Right atrium auricular region (tissue), 2 donors: Measurements from ENCODE around the gene FHL3. TPM values are rescaled to one million over a fixed set of nuclear protein-coding genes. Genes with fewer than 3 reads are reported as not detected.

Source experiments
- DNase-seq: peaks from one replicate; pipeline ENCODE4 v3.0.0-alpha.2; 2019; ENCODE audit warnings: low spot score
- H3K27ac ChIP-seq, 2 donors: fragments of 200-600 bp; sonication (generic); 1 replicate in 1 of 2; 2 replicates in 1 of 2; pipeline ENCODE4 v1.5.1; 2016 to 2019
- H3K27me3 ChIP-seq, 2 donors: fragments of 200-600 bp; sonication (generic); one replicate each; pipeline versions ENCODE4 v1.5.1 to v1.6.0; 2017 to 2019
- H3K36me3 ChIP-seq: fragments of 200-600 bp; sonication (generic); one replicate; pipeline ENCODE4 v1.5.1; 2016
- H3K4me1 ChIP-seq, 2 donors: fragments of 200-600 bp; sonication (generic); one replicate each; pipeline versions ENCODE4 v1.5.1 to v1.6.0; 2017 to 2019
- H3K4me3 ChIP-seq, 2 donors: fragments of 200-600 bp; sonication (generic); 1 replicate in 1 of 2; 2 replicates in 1 of 2; pipeline ENCODE4 v1.5.1; 2017 to 2019; ENCODE audit warnings: mild to moderate bottlenecking in 1 of 2, moderate library complexity in 1 of 2
- H3K9me3 ChIP-seq, 2 donors: fragments of 200-600 bp; sonication (generic); one replicate each; pipeline ENCODE4 v1.5.1; 2019
- total RNA-seq, 2 donors: library from RNA; depleted of rRNA; stranded (reverse); fragments of >200 nt; gene quantifications; one replicate each; pipeline ENCODE4 v1.1.0, GENCODE V29; 2016
- TF ChIP-seq, protein P1 (sequence below), 2 donors: fragments of 200-600 bp; sonication (generic); IDR thresholded peaks; one replicate each; pipeline ENCODE4 v1.5.1; 2019; ENCODE audit warnings: antibody characterized with exemption in 2 of 2

The FHL3 gene
- total RNA-seq, 2 donors from 2014 or later = 8.0 to 16.0 TPM

DNA sequence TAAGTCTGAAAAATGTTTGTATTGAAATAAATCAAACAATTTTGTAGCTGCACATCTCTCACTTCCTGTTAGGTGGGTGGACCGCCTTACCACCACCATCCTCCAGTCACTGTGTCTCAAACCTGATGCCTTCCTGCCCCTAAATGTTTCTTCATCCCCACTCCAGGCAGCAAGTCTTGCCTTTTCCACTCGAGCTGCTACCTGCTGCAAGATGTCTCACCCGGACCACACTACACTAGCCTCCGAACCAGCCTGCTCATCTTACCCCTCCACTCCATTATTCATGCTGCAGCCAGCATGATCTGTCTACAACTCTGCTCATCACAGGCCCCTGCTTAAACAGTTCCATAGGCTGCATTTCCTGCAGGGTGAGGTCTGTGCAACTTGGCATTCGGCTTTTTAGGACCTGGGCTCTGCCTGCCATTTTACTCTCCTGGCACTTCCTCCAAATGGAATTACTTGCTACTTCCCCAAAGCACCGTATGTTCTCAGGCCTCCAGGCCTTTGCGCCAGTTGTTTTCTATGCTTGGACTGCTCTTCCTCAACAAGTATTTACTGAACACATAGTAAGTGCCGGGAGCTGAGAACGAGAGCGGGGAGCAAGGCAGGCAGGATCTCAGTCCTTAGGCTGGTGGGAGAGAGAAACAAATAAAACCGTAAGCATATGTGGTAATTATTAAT is 10.3 kb downstream of the FHL3 start:
- peak overlapping the region; percentile 59 to 77 for H3K27ac ChIP-seq
- H3K4me1 ChIP-seq = peaks cover 0 to 45% of the 10 kb centered on the region in 2 donors
- peak overlapping the region in 1 of 2 donors; percentile 59 for H3K4me3 ChIP-seq
- no peaks in the 10 kb centered on the region for H3K9me3 ChIP-seq
- H3K36me3 ChIP-seq = peaks cover 7% of the 10 kb centered on the region
- TF ChIP-seq, protein P1, sequence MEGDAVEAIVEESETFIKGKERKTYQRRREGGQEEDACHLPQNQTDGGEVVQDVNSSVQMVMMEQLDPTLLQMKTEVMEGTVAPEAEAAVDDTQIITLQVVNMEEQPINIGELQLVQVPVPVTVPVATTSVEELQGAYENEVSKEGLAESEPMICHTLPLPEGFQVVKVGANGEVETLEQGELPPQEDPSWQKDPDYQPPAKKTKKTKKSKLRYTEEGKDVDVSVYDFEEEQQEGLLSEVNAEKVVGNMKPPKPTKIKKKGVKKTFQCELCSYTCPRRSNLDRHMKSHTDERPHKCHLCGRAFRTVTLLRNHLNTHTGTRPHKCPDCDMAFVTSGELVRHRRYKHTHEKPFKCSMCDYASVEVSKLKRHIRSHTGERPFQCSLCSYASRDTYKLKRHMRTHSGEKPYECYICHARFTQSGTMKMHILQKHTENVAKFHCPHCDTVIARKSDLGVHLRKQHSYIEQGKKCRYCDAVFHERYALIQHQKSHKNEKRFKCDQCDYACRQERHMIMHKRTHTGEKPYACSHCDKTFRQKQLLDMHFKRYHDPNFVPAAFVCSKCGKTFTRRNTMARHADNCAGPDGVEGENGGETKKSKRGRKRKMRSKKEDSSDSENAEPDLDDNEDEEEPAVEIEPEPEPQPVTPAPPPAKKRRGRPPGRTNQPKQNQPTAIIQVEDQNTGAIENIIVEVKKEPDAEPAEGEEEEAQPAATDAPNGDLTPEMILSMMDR (IDR thresholded peaks at IDR 0.05) = no peak
- DNase-seq = no peak
- H3K27me3 ChIP-seq = no peaks in the 10 kb centered on the region

DNA sequence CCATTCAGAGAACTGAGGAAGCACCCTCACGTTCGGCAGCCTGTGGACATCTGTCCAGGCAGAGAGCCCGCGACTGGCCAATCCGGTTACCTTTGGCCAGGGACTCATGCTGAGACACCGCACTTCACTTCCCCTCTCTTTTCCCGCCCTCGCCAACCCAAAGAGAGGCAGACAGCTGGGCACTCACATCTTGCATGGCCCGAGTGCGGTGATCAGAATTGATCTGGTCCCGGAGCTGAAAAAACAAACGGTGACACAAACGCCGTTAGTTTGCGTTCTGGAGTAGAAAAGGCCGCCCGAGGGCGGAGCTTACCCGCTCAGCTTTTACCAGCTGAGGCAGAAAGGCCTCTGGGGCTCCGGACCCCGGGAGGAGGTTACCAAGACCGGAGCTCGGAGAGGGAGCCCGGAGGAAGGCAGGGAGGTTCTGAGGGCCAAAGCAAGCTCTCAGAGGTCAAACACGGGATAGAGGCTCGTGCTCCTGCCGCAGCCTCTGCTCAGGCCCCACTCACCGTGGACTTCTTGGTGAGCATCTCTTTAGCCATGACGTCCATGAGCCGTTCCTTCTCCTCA is 15.9 kb downstream of the FHL3 start:
- H3K4me3 ChIP-seq = peak overlapping the region; percentile 90 to 91
- no peaks in the 10 kb centered on the region for H3K9me3 ChIP-seq
- peaks cover 39% of the 10 kb centered on the region for H3K36me3 ChIP-seq
- no peak for DNase-seq
- peak overlapping the region; percentile 61 to 80 for H3K27ac ChIP-seq
- H3K4me1 ChIP-seq = peaks cover 0 to 11% of the 10 kb centered on the region in 2 donors
- TF ChIP-seq, protein P1 (IDR thresholded peaks at IDR 0.05) = no peak
- no peaks in the 10 kb centered on the region for H3K27me3 ChIP-seq

DNA sequence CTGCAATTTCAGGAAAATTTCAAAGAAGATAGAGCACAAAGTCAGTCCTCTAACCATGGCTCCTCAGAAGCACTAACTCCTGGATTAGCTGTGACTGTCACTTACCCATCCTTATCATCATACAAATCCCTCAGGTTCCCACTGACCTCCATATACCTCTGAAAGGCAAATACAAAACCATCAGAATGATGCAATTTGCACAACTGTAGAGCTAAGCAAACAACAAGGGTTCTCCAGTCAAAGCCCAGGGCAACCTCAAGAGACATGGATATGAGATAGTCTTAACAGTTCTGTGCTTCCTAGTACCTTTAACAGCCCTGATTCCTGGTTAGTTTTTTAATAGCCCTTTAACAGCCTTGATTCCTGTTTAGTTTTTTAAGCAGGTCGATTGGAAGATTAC is 17.6 kb downstream of the FHL3 start:
- Histone ChIP-seq H3K4me1 (peaks cover 0 to 11% of the 10 kb centered on the region in 2 donors), H3K9me3 (no peaks in the 10 kb centered on the region), H3K27ac (no peak overlapping the region), H3K4me3 (no peak overlapping the region), H3K36me3 (peaks cover 57% of the 10 kb centered on the region), H3K27me3 (no peaks in the 10 kb centered on the region)
- no peak for DNase-seq
- TF ChIP-seq, protein P1 (IDR thresholded peaks at IDR 0.05) = no peak

DNA sequence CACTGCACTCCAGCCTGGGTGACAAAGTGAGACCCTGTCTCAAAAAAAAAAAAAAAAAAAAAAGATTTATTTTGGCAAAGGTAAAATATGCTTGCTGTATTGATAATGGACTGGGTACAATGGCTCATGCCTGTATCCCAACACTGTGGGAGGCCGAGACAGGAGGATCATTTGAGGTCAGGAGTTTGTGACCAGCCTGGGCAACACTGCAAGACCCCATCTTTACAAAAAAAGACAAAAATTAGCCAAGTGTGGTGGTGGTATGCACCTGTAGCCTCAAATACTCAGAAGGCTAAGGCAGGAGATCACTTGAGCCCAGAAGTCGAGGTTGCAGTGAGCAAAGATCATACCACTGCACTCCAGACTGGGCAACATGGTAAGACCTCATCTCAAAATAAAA is 21.8 kb downstream of the FHL3 start:
- H3K4me1 ChIP-seq = peaks cover 0 to 4% of the 10 kb centered on the region in 2 donors
- H3K36me3 ChIP-seq = peaks cover 98% of the 10 kb centered on the region
- no peak overlapping the region for H3K4me3 ChIP-seq
- TF ChIP-seq, protein P1 (IDR thresholded peaks at IDR 0.05) = no peak
- H3K27ac ChIP-seq = no peak overlapping the region
- DNase-seq = no peak
- H3K27me3 ChIP-seq = no peaks in the 10 kb centered on the region
- no peaks in the 10 kb centered on the region for H3K9me3 ChIP-seq

DNA sequence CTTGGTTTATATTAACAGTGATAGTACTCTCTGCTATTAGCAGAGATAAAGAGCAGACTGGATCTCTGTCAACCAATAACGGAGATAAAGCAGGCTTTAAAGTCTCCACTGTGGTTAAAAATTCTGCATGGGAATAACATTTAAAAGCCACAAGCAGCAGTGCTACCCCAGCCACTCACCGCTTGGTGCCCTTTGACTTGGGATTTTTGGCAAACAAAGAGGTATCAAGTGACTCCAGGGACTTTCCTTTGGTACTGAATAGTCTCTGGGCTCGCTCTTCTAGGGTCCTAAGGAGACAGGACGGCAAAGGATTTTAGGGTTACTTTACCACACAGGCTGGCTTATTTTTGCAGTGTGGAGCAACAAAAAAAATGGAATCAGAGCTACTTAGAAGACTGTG is 26.8 kb downstream of the FHL3 start:
- Histone ChIP-seq H3K27me3 (no peaks in the 10 kb centered on the region), H3K4me3 (no peak overlapping the region), H3K36me3 (peaks cover 87% of the 10 kb centered on the region), H3K27ac (no peak overlapping the region), H3K4me1 (no peaks in the 10 kb centered on the region), H3K9me3 (no peaks in the 10 kb centered on the region)
- TF ChIP-seq, protein P1 (IDR thresholded peaks at IDR 0.05) = no peak
- no peak for DNase-seq
